PC-9 (cell line): ENCODE results near the gene NGEF. TPM values are rescaled to one million over a fixed set of nuclear protein-coding genes. Genes with fewer than 3 reads are reported as not detected.

ENCODE experiments used
- BruUV-seq: library from RNA; stranded (reverse); fragments of 400-500 nt; replicated peaks from 2 replicates; lab custom pipeline; 2021; lab: Mats Ljungman, UMichigan
- CTCF ChIA-PET: fragments of 300-600 bp; sonication (Branson Sonifier 250); formaldehyde crosslinking; loops from one replicate; lab custom pipeline; 2022; ENCODE audit warnings: antibody characterized with exemption; lab: Charles Lee
- POLR2A ChIA-PET: fragments of 300-600 bp; sonication (Branson Sonifier 250); formaldehyde crosslinking; loops from one replicate; lab custom pipeline; 2022; ENCODE audit warnings: antibody characterized with exemption; ENCODE audit not compliant: unreplicated experiment; lab: Charles Lee
- DNase-seq, 2 experiments: peaks; one replicate each; pipeline versions ENCODE4 v3.0.0 to v3.0.0-alpha.2; 2015 to 2022; ENCODE audit warnings: mixed read lengths in 1 of 2
- H2AFZ ChIP-seq: fragments of 200-600 bp; sonication (generic); 2 replicates; pipeline ENCODE4 v1.8.1; 2017; ENCODE audit warnings: antibody characterized with exemption
- H3F3A ChIP-seq: fragments of 200-600 bp; sonication (generic); 2 replicates; pipeline ENCODE4 v1.8.1; 2017; ENCODE audit warnings: antibody characterized with exemption, mild to moderate bottlenecking, low read depth; ENCODE audit not compliant: insufficient read depth
- H3K27ac ChIP-seq: fragments of 200-600 bp; sonication (generic); 2 replicates; pipeline ENCODE4 v1.6.1; 2016; ENCODE audit warnings: mixed run types
- H3K27me3 ChIP-seq: fragments of 200-600 bp; sonication (generic); 2 replicates; pipeline ENCODE4 v1.6.1; 2016; ENCODE audit warnings: low read depth, mixed run types; ENCODE audit not compliant: insufficient read depth
- H3K36me3 ChIP-seq: fragments of 200-600 bp; sonication (generic); 2 replicates; pipeline ENCODE4 v1.6.1; 2016; ENCODE audit warnings: low read depth, mixed run types
- H3K4me1 ChIP-seq: fragments of 200-600 bp; sonication (generic); replicated peaks from 2 replicates; pipeline ENCODE4 v1.6.1; 2016; ENCODE audit warnings: mixed run types; ENCODE audit not compliant: insufficient read depth
- H3K4me2 ChIP-seq: fragments of 200-600 bp; sonication (generic); 2 replicates; pipeline ENCODE4 v1.6.1; 2017; ENCODE audit warnings: mixed run types
- H3K4me3 ChIP-seq: fragments of 200-600 bp; sonication (generic); 2 replicates; pipeline ENCODE4 v1.6.1; 2016; ENCODE audit warnings: mixed run types
- H3K79me2 ChIP-seq: fragments of 200-600 bp; sonication (generic); 2 replicates; pipeline ENCODE4 v1.6.1; 2017; ENCODE audit warnings: low read depth, mixed run types
- H3K9me2 ChIP-seq: fragments of 200-600 bp; sonication (generic); 2 replicates; pipeline ENCODE4 v1.8.1; 2017; ENCODE audit warnings: mild to moderate bottlenecking; ENCODE audit not compliant: insufficient read depth
- H3K9me3 ChIP-seq: fragments of 200-600 bp; sonication (generic); 2 replicates; pipeline ENCODE4 v1.8.1; 2016; ENCODE audit warnings: low read depth; ENCODE audit not compliant: insufficient read depth
- H4K20me1 ChIP-seq: fragments of 200-600 bp; sonication (generic); 2 replicates; pipeline ENCODE4 v1.8.1; 2017; ENCODE audit not compliant: insufficient read depth
- EZH2 ChIP-seq: fragments of 200-600 bp; sonication (generic); IDR thresholded peaks from 2 replicates; pipeline ENCODE4 v1.8.0; 2017; ENCODE audit warnings: antibody characterized with exemption, low read depth
- intact Hi-C: fragments of 100-400 bp; cut with micrococcal nuclease; formaldehyde crosslinking; loops from one replicate; pipeline ENCODE4 v1.10.0; 2022; ENCODE audit not compliant: unreplicated experiment
- total RNA-seq: library from RNA; stranded (reverse); gene quantifications from 2 replicates; pipeline ENCODE4 v1.2.3, GENCODE V29; 2021
- TF ChIP-seq, protein P1 (sequence below): fragments of 200-600 bp; sonication (generic); conservative IDR thresholded peaks from 2 replicates; pipeline ENCODE4 v1.6.1; 2017; ENCODE audit warnings: mixed run types, antibody characterized with exemption, mild to moderate bottlenecking, moderate library complexity

NGEF gene
- total RNA-seq, 1 experiment from 2014 or later, result 55.3 TPM

DNA sequence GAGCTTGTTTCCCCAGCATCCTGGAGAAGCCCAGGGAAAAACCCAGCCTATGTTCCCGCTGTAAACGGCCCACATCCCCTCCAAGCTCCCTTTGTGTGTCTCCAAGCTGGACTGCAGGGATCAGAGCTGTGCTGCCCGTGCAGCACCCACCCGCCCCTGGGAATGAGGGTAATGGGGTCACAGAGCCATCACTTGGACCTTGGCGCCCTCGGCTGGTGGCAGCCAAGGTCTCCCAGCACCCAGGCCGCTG lies 46.4 kb upstream of the NGEF start:
- H3K27ac ChIP-seq, result no peak overlapping the region
- H3K4me3 ChIP-seq, result no peak overlapping the region
- H3K27me3 ChIP-seq, result no peaks in the 10 kb centered on the region
- H3F3A ChIP-seq, result no peaks in the 10 kb centered on the region
- POLR2A ChIA-PET, result no interaction called here
- no peak for DNase-seq
- H3K9me2 ChIP-seq, result no peaks in the 10 kb centered on the region
- no peaks in the 10 kb centered on the region for H3K9me3 ChIP-seq
- no peaks in the 10 kb centered on the region for H3K4me1 ChIP-seq
- TF ChIP-seq, protein P1, sequence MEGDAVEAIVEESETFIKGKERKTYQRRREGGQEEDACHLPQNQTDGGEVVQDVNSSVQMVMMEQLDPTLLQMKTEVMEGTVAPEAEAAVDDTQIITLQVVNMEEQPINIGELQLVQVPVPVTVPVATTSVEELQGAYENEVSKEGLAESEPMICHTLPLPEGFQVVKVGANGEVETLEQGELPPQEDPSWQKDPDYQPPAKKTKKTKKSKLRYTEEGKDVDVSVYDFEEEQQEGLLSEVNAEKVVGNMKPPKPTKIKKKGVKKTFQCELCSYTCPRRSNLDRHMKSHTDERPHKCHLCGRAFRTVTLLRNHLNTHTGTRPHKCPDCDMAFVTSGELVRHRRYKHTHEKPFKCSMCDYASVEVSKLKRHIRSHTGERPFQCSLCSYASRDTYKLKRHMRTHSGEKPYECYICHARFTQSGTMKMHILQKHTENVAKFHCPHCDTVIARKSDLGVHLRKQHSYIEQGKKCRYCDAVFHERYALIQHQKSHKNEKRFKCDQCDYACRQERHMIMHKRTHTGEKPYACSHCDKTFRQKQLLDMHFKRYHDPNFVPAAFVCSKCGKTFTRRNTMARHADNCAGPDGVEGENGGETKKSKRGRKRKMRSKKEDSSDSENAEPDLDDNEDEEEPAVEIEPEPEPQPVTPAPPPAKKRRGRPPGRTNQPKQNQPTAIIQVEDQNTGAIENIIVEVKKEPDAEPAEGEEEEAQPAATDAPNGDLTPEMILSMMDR, result no peak
- CTCF ChIA-PET, result no interaction called here
- H3K36me3 ChIP-seq, result no peaks in the 10 kb centered on the region
- no TSS peak for BruUV-seq
- intact Hi-C loops, result loop anchor here (10.0 kb wide), 1 partner anchor 175 kb away; no protein-coding TSS in a partner anchor
- H3K79me2 ChIP-seq, result no peaks in the 10 kb centered on the region
- no peak overlapping the region for H2AFZ ChIP-seq
- H3K4me2 ChIP-seq, result no peak overlapping the region
- H4K20me1 ChIP-seq, result no peaks in the 10 kb centered on the region

DNA sequence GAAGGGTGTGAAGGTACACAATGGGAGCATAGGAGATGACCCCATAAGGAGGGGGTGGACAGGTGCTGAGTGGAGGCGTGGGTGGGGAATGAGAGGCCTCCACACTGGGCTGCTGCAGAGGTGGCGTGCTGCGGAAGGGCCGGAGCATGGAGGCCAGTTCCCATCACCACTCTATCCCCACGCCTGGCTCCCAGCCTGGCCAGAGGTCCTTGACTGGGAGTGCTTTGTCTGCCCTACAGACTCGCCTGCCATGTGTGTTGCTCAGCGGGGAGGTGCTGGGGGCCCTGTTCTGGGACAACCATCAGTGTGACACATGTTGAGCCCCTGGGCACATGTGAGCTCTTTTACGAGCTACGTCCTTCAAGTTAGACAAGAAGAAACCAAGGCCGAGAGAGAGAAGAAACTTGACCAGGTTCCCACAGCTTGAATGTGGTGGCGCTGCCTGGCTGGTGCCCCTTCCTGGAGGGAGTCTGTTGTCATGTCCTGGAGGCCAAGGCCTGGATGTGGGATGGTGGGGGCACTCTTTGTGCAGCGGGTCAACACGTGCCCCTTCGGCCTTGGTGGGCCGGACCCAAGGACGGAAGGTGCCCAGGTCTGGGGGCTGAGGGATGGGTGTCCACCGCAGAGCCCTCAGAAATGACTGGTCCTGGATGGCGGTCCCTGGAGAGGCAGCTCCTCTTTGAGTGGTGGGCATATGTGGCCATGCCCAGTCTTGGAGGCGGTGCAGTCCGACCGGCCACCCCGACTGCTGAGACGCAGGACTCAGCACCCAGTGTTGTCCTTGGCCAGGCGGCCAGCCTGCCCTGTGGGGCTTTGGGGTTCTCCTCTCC lies 45.9 kb upstream of the NGEF start:
- H3K36me3 ChIP-seq, result no peaks in the 10 kb centered on the region
- no peaks in the 10 kb centered on the region for H4K20me1 ChIP-seq
- no peaks in the 10 kb centered on the region for H3K79me2 ChIP-seq
- H3K9me2 ChIP-seq, result no peaks in the 10 kb centered on the region
- ChIA-PET POLR2A (no interaction called here), CTCF (interaction anchor here (0.7 kb wide), 1 partner anchor 206 kb away, joined by 3 read pairs; no protein-coding TSS in a partner anchor)
- TF ChIP-seq, protein P1, result no peak
- no peak for TF ChIP-seq EZH2
- H3K4me1 ChIP-seq, result no peaks in the 10 kb centered on the region
- H3K4me2 ChIP-seq, result no peak overlapping the region
- no peak overlapping the region for H3K27ac ChIP-seq
- no peaks in the 10 kb centered on the region for H3K9me3 ChIP-seq
- no peak overlapping the region for H3K4me3 ChIP-seq
- no peak overlapping the region for H2AFZ ChIP-seq
- no peaks in the 10 kb centered on the region for H3F3A ChIP-seq
- intact Hi-C loops, result loop anchor here (10.0 kb wide), 1 partner anchor 174 kb away; no protein-coding TSS in a partner anchor
- DNase-seq, result no peak
- no TSS peak for BruUV-seq
- no peaks in the 10 kb centered on the region for H3K27me3 ChIP-seq

DNA sequence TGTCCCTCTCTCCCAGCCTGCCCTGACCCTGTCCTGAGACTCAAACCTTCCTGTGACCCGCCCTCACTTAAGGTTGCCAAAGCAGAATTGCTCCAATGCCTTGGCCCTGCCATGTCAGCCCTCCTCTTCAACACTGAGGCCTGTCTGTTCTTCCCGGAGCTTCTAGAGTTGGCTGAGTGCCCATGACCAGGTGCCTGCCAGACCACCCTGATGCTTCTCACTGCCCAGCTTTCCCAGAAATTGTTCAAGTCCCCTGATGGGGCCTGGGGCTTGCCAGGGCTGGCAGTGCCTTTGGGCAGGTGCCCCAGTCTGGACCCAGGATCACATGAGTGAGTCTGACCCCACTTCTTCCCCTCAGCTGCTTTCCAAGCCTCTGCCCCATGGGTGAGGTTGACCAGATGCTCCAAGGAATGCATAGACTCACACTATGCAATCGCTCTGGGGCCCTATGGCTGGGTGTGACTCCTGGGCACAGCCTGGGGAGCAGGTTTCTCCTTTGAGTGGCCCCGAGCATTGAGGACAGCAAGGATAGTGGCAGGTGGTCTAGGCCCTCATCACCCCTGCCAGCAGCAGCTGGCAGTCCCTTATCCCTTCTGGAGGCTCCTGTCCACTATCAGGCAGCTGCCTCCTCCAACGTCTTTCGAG lies 44.0 kb upstream of the NGEF start:
- 0 out of 2 replicates have a peak, but pooled peaks cover 4% of the 10 kb centered on the region for H3F3A ChIP-seq
- H3K9me2 ChIP-seq, result no peaks in the 10 kb centered on the region
- no peak overlapping the region for H2AFZ ChIP-seq
- H3K4me3 ChIP-seq, result no peak overlapping the region
- no peaks in the 10 kb centered on the region for H3K27me3 ChIP-seq
- no peaks in the 10 kb centered on the region for H4K20me1 ChIP-seq
- intact Hi-C loops, result loop anchor here (10.0 kb wide), 1 partner anchor 172 kb away; no protein-coding TSS in a partner anchor
- H3K9me3 ChIP-seq, result no peaks in the 10 kb centered on the region
- TF ChIP-seq, protein P1, result no peak
- TF ChIP-seq EZH2, result no peak
- no peaks in the 10 kb centered on the region for H3K79me2 ChIP-seq
- ChIA-PET CTCF (no interaction called here), POLR2A (no interaction called here)
- peaks cover 3% of the 10 kb centered on the region for H3K4me1 ChIP-seq
- H3K4me2 ChIP-seq, result no peak overlapping the region
- no peak for DNase-seq
- no peaks in the 10 kb centered on the region for H3K36me3 ChIP-seq
- BruUV-seq, result no TSS peak
- H3K27ac ChIP-seq, result no peak overlapping the region
